ENCODE data around the gene IFT22.

GRCh38 chr7:101340379-101340778 is 18.8 kb upstream of the IFT22 start:
- no peak for TF ChIP-seq GTF2F1 (IDR thresholded peaks at IDR 0.05; ENCODE audit: borderline replicate concordance, low read depth, low read length)
- TF ChIP-seq CBX5 (IDR thresholded peaks at IDR 0.05; ENCODE audit: low read depth, low read length): no peak
- TF ChIP-seq EP300 (IDR thresholded peaks at IDR 0.05; ENCODE audit: borderline replicate concordance in 1 of 2, low read depth in 2 of 2, low read length in 2 of 2): no peak
- TF ChIP-seq CEBPB (IDR thresholded peaks at IDR 0.05; ENCODE audit: low read depth, low read length): no peak
- TF ChIP-seq RBBP5 (IDR thresholded peaks at IDR 0.05; ENCODE audit: borderline replicate concordance, low read depth, low read length): no peak
- no peak for TF ChIP-seq CTCF (IDR thresholded peaks at IDR 0.05; ENCODE audit: control extremely low read depth in 1 of 3, insufficient read depth in 1 of 3, low read depth in 1 of 3, low read length in 3 of 3)
- no peak for TF ChIP-seq RAD21 (IDR thresholded peaks at IDR 0.05 in 1 of 2, conservative IDR thresholded peaks at IDR 0.05 in 1 of 2; ENCODE audit: low read depth in 2 of 2, low read length in 2 of 2)

Measured in H1 (cell line).